ENCODE data around the gene REV1.

- no peak for TF ChIP-seq CTCF (IDR thresholded peaks at IDR 0.05; ENCODE audit: insufficient read depth, low read length, poor library complexity, severe bottlenecking)
- no peak for TF ChIP-seq EZH2phosphoT487 (conservative IDR thresholded peaks at IDR 0.05; ENCODE audit: low read length)
Observed at GRCh38 chr2:99430614-99431291, 59.1 kb downstream of the REV1 start.

Measured in SU-DHL-6 (cell line).